ENCODE measurements around the gene UBTD2. TPM values are rescaled to one million over a fixed set of nuclear protein-coding genes. Genes with fewer than 3 reads are reported as not detected.

Gene UBTD2
- total and polyA plus RNA-seq, 2 experiments from 2014 or later, result 23.9 to 26.2 TPM

GRCh38 chr5:172188033-172188892 is 95.3 kb downstream of the UBTD2 start, which contains the start of gene STK10:
Gene STK10 (minus strand): TSS chr5:172188224. CDS start chr5:172188042, 182 bp downstream.
- no peaks in the 10 kb centered on the region for H3K4me1 ChIP-seq (ENCODE audit: low read depth)
- H3K4me3 ChIP-seq, result peak within 1 kb of the TSS; percentile 56
- H3K36me3 ChIP-seq, result no peaks in the 10 kb centered on the region
- H3K9me3 ChIP-seq (ENCODE audit: low read depth), result no peaks in the 10 kb centered on the region
- DNase-seq (ENCODE audit: low read depth in 1 of 2, low spot score in 1 of 2), result peak; percentile 91 to 96
- peak; percentile 90 for TF ChIP-seq CTCF (IDR thresholded peaks at IDR 0.05; ENCODE audit: low read depth, low read length)
- no peaks in the 10 kb centered on the region for H3K27me3 ChIP-seq
- no peak within 1 kb of the TSS for H3K27ac ChIP-seq

- Histone ChIP-seq H3K27me3 (no peaks in the 10 kb centered on the region), H3K4me1 (ENCODE audit: low read depth) (no peaks in the 10 kb centered on the region), H3K27ac (no peak overlapping the region), H3K9me3 (ENCODE audit: low read depth) (no peaks in the 10 kb centered on the region), H3K4me3 (peak overlapping the region; percentile 56), H3K36me3 (no peaks in the 10 kb centered on the region)
- no peak for TF ChIP-seq CTCF (IDR thresholded peaks at IDR 0.05; ENCODE audit: low read depth, low read length)
- DNase-seq (ENCODE audit: low read depth in 1 of 2, low spot score in 1 of 2), result peak; percentile 35 to 71
These were observed 96.2 kb downstream of the UBTD2 start for GRCh38 chr5:172187118-172188032.

DNA sequence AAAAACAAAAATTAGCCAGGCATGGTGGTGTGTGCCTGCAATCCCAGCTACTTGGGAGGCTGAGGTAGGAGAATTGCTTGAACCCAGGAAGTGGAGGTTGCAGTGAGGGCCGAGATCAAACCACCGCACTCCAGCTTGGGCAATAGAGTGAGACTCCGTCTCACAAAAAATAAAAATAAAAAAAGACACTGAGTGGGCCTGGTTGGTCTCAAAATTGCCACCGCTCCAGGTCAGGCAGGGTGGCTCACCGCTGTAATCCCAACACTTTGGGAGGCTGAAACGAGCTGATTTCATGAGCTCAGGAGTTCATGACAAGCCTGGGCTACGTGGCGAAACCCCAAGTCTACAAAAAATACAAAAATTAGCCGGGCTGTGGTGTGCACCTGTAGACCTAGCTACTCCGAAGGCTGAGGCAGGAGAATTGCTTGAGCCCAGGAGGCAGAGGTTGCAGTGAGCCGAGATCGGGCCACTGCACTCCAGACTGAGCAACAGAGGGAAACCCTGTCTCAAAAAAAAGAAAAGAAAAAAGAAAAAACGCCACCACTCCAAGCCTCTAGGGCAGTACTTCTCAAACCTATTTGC is 97.4 kb downstream of the UBTD2 start:
- H3K4me3 ChIP-seq, result no peak overlapping the region

DNA sequence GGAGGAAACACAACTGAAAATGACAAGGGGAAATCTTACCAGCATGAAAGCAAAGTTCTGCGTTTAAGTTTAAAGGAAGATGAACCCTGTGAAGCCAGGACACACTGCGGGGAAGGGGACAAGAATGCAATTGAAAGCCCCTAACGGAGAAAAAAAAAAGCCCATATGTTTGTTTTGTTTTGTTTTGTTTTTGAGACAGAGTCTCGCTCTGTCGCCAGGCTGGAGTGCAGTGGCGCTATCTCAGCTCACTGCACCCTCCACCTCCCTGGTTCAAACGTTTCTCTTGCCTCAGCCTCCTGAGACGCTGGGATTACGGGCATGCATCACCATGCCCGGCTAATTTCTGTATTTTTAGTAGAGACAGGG is 98.5 kb downstream of the UBTD2 start:
- H3K4me1 ChIP-seq (ENCODE audit: low read depth), result no peaks in the 10 kb centered on the region
- no peaks in the 10 kb centered on the region for H3K9me3 ChIP-seq (ENCODE audit: low read depth)
- H3K36me3 ChIP-seq, result no peaks in the 10 kb centered on the region
- H3K27ac ChIP-seq, result no peak overlapping the region
- no peak for DNase-seq (ENCODE audit: low read depth in 1 of 2, low spot score in 1 of 2)
- H3K27me3 ChIP-seq, result no peaks in the 10 kb centered on the region
- TF ChIP-seq CTCF (IDR thresholded peaks at IDR 0.05; ENCODE audit: low read depth, low read length), result no peak
- no peak overlapping the region for H3K4me3 ChIP-seq

More for the DNA sequence above, 97.4 kb downstream of the UBTD2 start:
- no peak for TF ChIP-seq CTCF (IDR thresholded peaks at IDR 0.05; ENCODE audit: low read depth, low read length)
- Histone ChIP-seq H3K4me1 (ENCODE audit: low read depth) (no peaks in the 10 kb centered on the region), H3K9me3 (ENCODE audit: low read depth) (no peaks in the 10 kb centered on the region), H3K27ac (no peak overlapping the region), H3K36me3 (no peaks in the 10 kb centered on the region), H3K27me3 (no peaks in the 10 kb centered on the region)
- no peak for DNase-seq (ENCODE audit: low read depth in 1 of 2, low spot score in 1 of 2)

- no peak for TF ChIP-seq CTCF (IDR thresholded peaks at IDR 0.05; ENCODE audit: low read depth, low read length)
- no peaks in the 10 kb centered on the region for H3K36me3 ChIP-seq
- H3K4me1 ChIP-seq (ENCODE audit: low read depth), result peaks cover 6% of the 10 kb centered on the region
- no peak for DNase-seq (ENCODE audit: low read depth in 1 of 2, low spot score in 1 of 2)
- H3K4me3 ChIP-seq, result no peak overlapping the region
- H3K27ac ChIP-seq, result peak overlapping the region; percentile 20
- no peaks in the 10 kb centered on the region for H3K9me3 ChIP-seq (ENCODE audit: low read depth)
- H3K27me3 ChIP-seq, result no peaks in the 10 kb centered on the region
These were observed 99.7 kb downstream of the UBTD2 start for GRCh38 chr5:172183881-172184280.

Measured in cardiac muscle cell (in vitro differentiated cells and primary cell).